Gastrocnemius medialis (tissue), 4 donors: Measurements from ENCODE around the gene OSBP2. TPM values are rescaled to one million over a fixed set of nuclear protein-coding genes. Genes with fewer than 3 reads are reported as not detected.
"Not testable (repeated sequence)": the region's sequence is repeated elsewhere in the genome, so short reads cannot be mapped to it uniquely, and the experiment has no call there.

ENCODE experiments used
- ATAC-seq, 2 donors: fragments of 150-250 bp; one replicate each; pipeline ENCODE4 v1.9.1; 2016
- DNase-seq, 2 donors: peaks; one replicate each; pipeline ENCODE4 v3.0.0-alpha.2; 2019
- H3K27ac ChIP-seq, 4 donors: fragments of 200-600 bp; sonication (generic); 1 replicate in 1 of 4; 2 replicates in 3 of 4; pipeline ENCODE4 v1.5.1; 2016 to 2018; ENCODE audit warnings: mild to moderate bottlenecking in 2 of 4, moderate library complexity in 1 of 4
- H3K27me3 ChIP-seq, 3 donors: fragments of 200-600 bp; sonication (generic) in 2 of 3; 1 replicate in 1 of 3; 2 replicates in 2 of 3; pipeline versions ENCODE4 v1.5.1 to v1.6.0; 2016 to 2019; ENCODE audit warnings: mild to moderate bottlenecking in 1 of 3, moderate library complexity in 1 of 3
- H3K36me3 ChIP-seq, 2 donors: fragments of 200-600 bp; sonication (generic) in 1 of 2; one replicate each; pipeline ENCODE4 v1.5.1; 2017 to 2018
- H3K4me1 ChIP-seq, 2 donors: fragments of 200-600 bp; sonication (generic) in 1 of 2; one replicate each; pipeline ENCODE4 v1.5.1; 2016 to 2017; ENCODE audit warnings: mild to moderate bottlenecking in 2 of 2
- H3K4me3 ChIP-seq, 4 donors: fragments of 200-600 bp; sonication (generic) in 3 of 4; 1 replicate in 1 of 4; 2 replicates in 3 of 4; pipeline ENCODE4 v1.5.1; 2016 to 2019; ENCODE audit warnings: mild to moderate bottlenecking in 2 of 4
- H3K9me3 ChIP-seq, 3 donors: fragments of 200-600 bp; sonication (generic) in 2 of 3; 1 replicate in 1 of 3; 2 replicates in 2 of 3; pipeline ENCODE4 v1.5.1; 2016 to 2019
- POLR2A ChIP-seq, 2 donors: fragments of 450-650 bp; IDR thresholded peaks; one replicate each; pipeline ENCODE4 v1.6.1; 2017; ENCODE audit warnings: antibody characterized with exemption in 2 of 2, mild to moderate bottlenecking in 2 of 2, moderate library complexity in 2 of 2
- in situ Hi-C, 4 donors: fragments of 200-750 bp; cut with MboI; loops; one replicate each; pipeline versions ENCODE4 v1.15.0 to v1.8.0; 2017; ENCODE audit warnings: low sequenced_read_pairs in 4 of 4
- intact Hi-C: fragments of 100-400 bp; cut with DNase I; formaldehyde crosslinking; loops from one replicate; pipeline ENCODE4 v1.15.1; 2023; ENCODE audit warnings: low total_unique reads
- total RNA-seq, 4 donors: library from RNA; depleted of rRNA; stranded (reverse); fragments of >200 nt; gene quantifications; one replicate each; pipeline versions ENCODE4 v1.1.0 to v1.2.3, GENCODE V29; 2016
- TF ChIP-seq, protein P1 (sequence below), 5 experiments: fragments of 450-650 bp in 3 of 5; fragments of 200-600 bp in 2 of 5; sonication (generic) in 2 of 5; IDR thresholded peaks in 4 of 5; conservative IDR thresholded peaks in 1 of 5; 1 replicate in 4 of 5; 2 replicates in 1 of 5; pipeline ENCODE4 v1.5.1; 2016 to 2019; ENCODE audit warnings: antibody characterized with exemption in 5 of 5, mild to moderate bottlenecking in 3 of 5, moderate library complexity in 3 of 5

The OSBP2 gene
- total RNA-seq, 4 donors from 2014 or later, result 2.8 to 4.3 (median 3.0) TPM

- ATAC-seq (no peak), DNase-seq (no peak)
- intact Hi-C loops, result no loop called here
- no peaks in the 10 kb centered on the region for H3K36me3 ChIP-seq
- H3K4me1 ChIP-seq, result no peaks in the 10 kb centered on the region
- no peaks in the 10 kb centered on the region for H3K9me3 ChIP-seq
- TF ChIP-seq, protein P1, sequence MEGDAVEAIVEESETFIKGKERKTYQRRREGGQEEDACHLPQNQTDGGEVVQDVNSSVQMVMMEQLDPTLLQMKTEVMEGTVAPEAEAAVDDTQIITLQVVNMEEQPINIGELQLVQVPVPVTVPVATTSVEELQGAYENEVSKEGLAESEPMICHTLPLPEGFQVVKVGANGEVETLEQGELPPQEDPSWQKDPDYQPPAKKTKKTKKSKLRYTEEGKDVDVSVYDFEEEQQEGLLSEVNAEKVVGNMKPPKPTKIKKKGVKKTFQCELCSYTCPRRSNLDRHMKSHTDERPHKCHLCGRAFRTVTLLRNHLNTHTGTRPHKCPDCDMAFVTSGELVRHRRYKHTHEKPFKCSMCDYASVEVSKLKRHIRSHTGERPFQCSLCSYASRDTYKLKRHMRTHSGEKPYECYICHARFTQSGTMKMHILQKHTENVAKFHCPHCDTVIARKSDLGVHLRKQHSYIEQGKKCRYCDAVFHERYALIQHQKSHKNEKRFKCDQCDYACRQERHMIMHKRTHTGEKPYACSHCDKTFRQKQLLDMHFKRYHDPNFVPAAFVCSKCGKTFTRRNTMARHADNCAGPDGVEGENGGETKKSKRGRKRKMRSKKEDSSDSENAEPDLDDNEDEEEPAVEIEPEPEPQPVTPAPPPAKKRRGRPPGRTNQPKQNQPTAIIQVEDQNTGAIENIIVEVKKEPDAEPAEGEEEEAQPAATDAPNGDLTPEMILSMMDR (IDR thresholded peaks at IDR 0.05 in 4 of 5, conservative IDR thresholded peaks at IDR 0.05 in 1 of 5), result no peak
- TF ChIP-seq POLR2A (IDR thresholded peaks at IDR 0.05), result no peak
- no peak overlapping the region for H3K27ac ChIP-seq
- in situ Hi-C loops, result no loop called here
- no peak overlapping the region for H3K4me3 ChIP-seq
- no peaks in the 10 kb centered on the region for H3K27me3 ChIP-seq
Measured at GRCh38 chr22:30733181-30733631, 38.5 kb downstream of the OSBP2 start.

- ATAC-seq, in situ Hi-C loops, H3K36me3 ChIP-seq, H3K4me3 ChIP-seq, DNase-seq, H3K27me3 ChIP-seq, H3K9me3 ChIP-seq, H3K4me1 ChIP-seq, H3K27ac ChIP-seq, intact Hi-C loops: not testable (repeated sequence)
Measured at GRCh38 chr22:30740007-30740406, 45.3 kb downstream of the OSBP2 start.

- H3K9me3 ChIP-seq, ATAC-seq, DNase-seq, H3K27me3 ChIP-seq, intact Hi-C loops, H3K27ac ChIP-seq, H3K4me1 ChIP-seq, H3K4me3 ChIP-seq, H3K36me3 ChIP-seq, in situ Hi-C loops: not testable (repeated sequence)
Measured at GRCh38 chr22:30740511-30740910, 45.8 kb downstream of the OSBP2 start.

DNA sequence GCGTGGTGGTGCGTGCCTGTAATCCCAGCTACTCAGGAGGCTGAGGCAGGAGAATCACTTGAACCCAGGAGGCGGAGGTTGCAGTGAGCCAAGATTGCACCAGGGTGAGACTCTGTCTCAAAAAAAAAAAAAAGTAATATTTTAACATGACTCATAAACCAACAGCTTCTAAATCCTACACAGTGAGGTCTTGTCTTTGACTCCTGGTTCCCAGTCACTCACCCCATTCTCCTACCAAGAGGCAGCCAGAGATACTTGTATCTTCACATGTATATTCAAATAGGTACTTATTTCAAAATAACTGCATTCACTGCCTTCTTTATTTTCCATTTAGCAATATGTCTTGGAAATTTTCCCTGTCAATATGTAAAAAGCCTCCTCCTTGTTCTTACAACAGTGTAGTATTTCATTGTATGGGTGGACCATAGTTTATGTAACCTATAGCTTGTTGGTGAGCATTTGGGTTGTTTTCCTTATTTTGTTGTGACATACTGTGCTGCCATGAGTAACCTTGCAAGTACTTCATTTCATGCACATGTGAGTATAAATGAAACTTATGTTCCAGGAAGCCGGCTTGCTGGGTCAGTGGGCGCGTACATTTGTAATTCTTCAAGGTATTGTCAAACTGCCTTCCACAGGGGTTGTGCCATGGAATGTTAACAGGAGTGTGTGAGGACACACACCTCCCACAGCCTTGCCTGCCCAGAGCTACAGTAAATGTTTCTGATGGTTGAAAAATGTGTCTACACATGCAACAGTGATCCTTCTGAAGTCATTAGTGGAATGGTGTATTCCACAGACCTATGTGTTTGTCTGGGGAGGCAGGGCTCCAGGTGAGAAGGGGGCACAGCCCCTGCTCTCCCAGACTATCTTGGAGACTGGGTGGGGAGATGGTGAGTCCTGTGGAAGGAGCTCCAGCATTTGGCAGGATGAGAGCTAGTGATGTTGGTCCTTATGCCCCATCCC lies 47.9 kb downstream of the OSBP2 start:
- H3K9me3 ChIP-seq, result no peaks in the 10 kb centered on the region
- no peaks in the 10 kb centered on the region for H3K36me3 ChIP-seq
- H3K27me3 ChIP-seq, result no peaks in the 10 kb centered on the region
- in situ Hi-C loops, result no loop called here
- no peaks in the 10 kb centered on the region for H3K4me1 ChIP-seq
- no peak overlapping the region for H3K4me3 ChIP-seq
- no peak for DNase-seq
- H3K27ac ChIP-seq, result no peak overlapping the region
- no peak for ATAC-seq
- no peak for TF ChIP-seq POLR2A (IDR thresholded peaks at IDR 0.05)
- TF ChIP-seq, protein P1 (IDR thresholded peaks at IDR 0.05 in 4 of 5, conservative IDR thresholded peaks at IDR 0.05 in 1 of 5), result no peak
- intact Hi-C loops, result no loop called here

GRCh38 chr22:30743257-30744020 lies 48.8 kb downstream of the OSBP2 start:
- ATAC-seq (no peak), DNase-seq (no peak)
- Histone ChIP-seq H3K36me3 (no peaks in the 10 kb centered on the region), H3K27me3 (no peaks in the 10 kb centered on the region), H3K4me1 (no peaks in the 10 kb centered on the region), H3K4me3 (no peak overlapping the region), H3K27ac (no peak overlapping the region), H3K9me3 (no peaks in the 10 kb centered on the region)
- in situ Hi-C loops (no loop called here), intact Hi-C loops (no loop called here)
- TF ChIP-seq, protein P1 (IDR thresholded peaks at IDR 0.05 in 4 of 5, conservative IDR thresholded peaks at IDR 0.05 in 1 of 5), result no peak
- TF ChIP-seq POLR2A (IDR thresholded peaks at IDR 0.05), result no peak
